ENCODE data around the gene DNAI2. TPM values are rescaled to one million over a fixed set of nuclear protein-coding genes. Genes with fewer than 3 reads are reported as not detected.

The DNAI2 gene
- total and polyA plus RNA-seq, 8 donors: 0.77 to 6.6 (median 4.1) TPM; not detected in 1

DNA sequence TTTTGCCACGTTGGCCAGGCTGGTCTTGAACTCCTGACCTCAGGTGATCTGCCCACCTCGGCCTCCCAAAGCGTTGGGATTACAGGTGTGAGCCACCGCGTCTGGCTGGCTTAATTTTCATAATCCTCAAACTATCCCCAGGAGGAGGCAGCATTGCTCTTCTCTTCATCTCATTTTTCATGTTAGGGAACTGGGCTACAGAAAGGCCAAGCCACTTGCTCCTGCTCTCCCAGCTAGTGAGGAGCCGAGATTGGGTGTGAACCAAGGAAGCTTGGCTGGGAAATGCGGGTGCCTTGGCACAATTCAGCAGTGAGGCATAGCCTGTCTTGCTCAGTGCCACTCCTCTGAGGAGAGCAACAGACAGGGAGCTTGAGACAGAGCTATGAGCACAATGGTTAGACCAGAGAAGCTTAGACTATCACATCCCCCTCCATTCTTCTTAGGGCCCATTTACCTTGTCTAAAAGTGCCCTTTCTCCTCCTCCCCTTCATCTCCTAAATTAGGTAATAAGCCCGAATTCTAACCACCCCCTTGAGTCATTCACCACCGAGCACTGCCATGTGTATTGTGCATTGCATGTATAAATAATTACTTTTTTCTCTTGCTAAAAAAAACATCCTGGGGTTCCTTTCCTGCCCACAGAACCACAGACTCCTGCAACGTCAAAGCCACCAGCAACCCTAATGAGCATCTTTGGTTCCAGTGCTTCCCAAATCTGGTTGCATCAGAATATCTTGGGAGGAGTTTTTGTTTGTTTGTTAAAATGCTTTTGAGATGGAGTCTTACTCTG lies 32.0 kb downstream of the DNAI2 start:
- DNase-seq (no peak), ATAC-seq (no peak)
- intact Hi-C loops (cut with DNase I): loop anchor here in 1 of 2 donors (10.0 kb wide), 1 partner anchor 49 kb away; no protein-coding TSS in a partner anchor
- Histone ChIP-seq H3K4me1 (peaks cover 0 to 3% of the 10 kb centered on the region in 2 donors), H3K27ac (no peak overlapping the region), H3K36me3 (no peaks in the 10 kb centered on the region), H3K9me3 (peaks cover 0 to 15% of the 10 kb centered on the region in 2 donors), H3K27me3 (peaks cover 0 to 32% of the 10 kb centered on the region in 2 donors), H3K4me3 (no peak overlapping the region)
- TF ChIP-seq CTCF (IDR thresholded peaks at IDR 0.05): no peak

DNA sequence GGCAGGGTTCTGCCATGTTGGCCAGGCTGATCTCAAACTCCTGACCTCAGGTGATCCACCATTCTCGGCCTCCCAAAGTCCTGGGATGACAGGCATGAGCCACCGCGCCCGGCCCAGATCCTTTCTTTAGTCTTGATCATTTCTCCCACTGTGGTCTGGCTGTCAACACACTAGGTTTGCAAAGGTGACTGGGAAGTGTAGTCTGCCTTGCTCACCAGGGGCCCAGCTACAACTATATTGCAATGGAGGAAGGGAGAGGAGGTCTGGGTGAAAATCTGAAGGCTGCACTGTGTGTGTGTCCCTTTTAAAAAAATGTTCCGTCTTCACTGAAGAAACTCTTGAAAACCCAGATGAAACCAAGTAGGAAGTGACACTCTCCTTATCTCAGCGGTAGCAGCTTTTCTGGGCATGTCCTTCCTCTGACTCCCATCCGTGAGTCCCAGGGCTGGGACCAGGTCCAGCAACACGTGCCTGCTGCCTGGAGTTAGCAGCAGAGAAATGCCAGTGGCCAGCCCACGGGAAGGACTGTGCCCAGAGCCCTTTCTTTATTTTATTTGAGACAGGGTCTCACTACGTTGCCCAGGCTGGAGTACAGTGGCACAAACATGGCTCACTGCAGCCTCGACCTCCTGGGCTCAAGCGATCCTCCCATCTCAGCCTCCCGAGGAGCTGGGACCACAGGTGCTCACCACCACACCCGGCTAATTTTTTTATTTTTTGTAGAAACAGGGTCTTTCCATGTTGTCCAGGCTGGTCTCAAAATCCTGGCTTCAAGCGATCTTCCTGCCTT lies 34.1 kb downstream of the DNAI2 start:
- peaks cover 0 to 3% of the 10 kb centered on the region in 2 donors for H3K4me1 ChIP-seq
- TF ChIP-seq CTCF (IDR thresholded peaks at IDR 0.05): no peak
- intact Hi-C loops (cut with DNase I): loop anchor here in 1 of 2 donors (10.0 kb wide), 1 partner anchor 47 kb away; no protein-coding TSS in a partner anchor
- no peak for ATAC-seq
- no peak for DNase-seq
- peaks cover 0 to 24% of the 10 kb centered on the region in 2 donors for H3K9me3 ChIP-seq
- peaks cover 0 to 32% of the 10 kb centered on the region in 2 donors for H3K27me3 ChIP-seq
- H3K36me3 ChIP-seq: no peaks in the 10 kb centered on the region
- no peak overlapping the region for H3K27ac ChIP-seq
- no peak overlapping the region for H3K4me3 ChIP-seq

DNA sequence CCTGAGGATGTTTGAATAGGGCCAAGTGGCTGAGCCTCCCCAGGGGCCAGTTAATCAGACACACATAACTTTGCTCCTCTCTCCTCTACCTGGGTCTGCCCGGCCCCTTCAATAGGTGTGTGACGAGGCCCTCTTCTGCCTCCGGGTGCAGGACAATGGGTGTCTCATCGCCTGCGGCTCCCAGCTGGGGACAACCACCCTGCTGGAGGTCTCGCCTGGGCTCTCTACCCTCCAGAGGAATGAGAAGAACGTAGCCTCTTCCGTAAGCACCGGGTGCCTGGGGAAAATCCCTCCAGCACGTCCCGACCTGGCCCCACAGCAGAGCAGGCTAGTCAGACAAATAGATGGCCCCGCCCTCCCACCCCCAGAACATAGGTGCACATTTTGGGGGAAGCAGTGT lies 35.9 kb downstream of the DNAI2 start:
- H3K36me3 ChIP-seq: no peaks in the 10 kb centered on the region
- no peak overlapping the region for H3K4me3 ChIP-seq
- peaks cover 0 to 32% of the 10 kb centered on the region in 2 donors for H3K27me3 ChIP-seq
- peaks cover 0 to 3% of the 10 kb centered on the region in 2 donors for H3K4me1 ChIP-seq
- no peak overlapping the region for H3K27ac ChIP-seq
- TF ChIP-seq CTCF (IDR thresholded peaks at IDR 0.05): no peak
- ATAC-seq: no peak
- intact Hi-C loops (cut with DNase I): loop anchor here in 1 of 2 donors (10.0 kb wide), 1 partner anchor 45 kb away; no protein-coding TSS in a partner anchor
- H3K9me3 ChIP-seq: peaks cover 0 to 21% of the 10 kb centered on the region in 2 donors
- no peak for DNase-seq

GRCh38 chr17:74314877-74315276 lies 40.8 kb downstream of the DNAI2 start:
- intact Hi-C loops (cut with DNase I): no loop called here
- Histone ChIP-seq H3K27me3 (peaks cover 0 to 9% of the 10 kb centered on the region in 2 donors), H3K27ac (no peak overlapping the region), H3K4me1 (no peaks in the 10 kb centered on the region), H3K36me3 (no peaks in the 10 kb centered on the region), H3K9me3 (peaks cover 0 to 9% of the 10 kb centered on the region in 2 donors), H3K4me3 (no peak overlapping the region)
- no peak for DNase-seq
- ATAC-seq: no peak
- no peak for TF ChIP-seq CTCF (IDR thresholded peaks at IDR 0.05)

DNA sequence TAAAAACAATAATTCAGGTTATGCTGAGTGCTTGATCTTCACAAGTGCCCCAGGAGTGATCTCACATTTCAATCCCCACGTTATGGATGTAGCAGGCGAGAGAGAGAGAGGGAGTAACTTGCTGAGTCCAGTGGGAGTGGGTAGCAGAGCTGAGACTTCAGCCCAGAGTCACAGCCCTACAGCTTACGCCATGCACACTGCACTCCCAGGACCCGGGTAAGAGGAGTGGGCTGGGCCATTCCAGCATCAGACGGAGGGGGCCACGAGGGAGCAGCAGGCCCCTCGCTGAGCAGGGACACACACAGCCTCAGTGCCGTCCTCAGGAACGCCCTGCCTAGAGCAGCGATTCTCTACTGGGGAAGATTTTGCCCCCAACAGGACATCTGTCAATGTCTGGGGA lies 42.2 kb downstream of the DNAI2 start:
- intact Hi-C loops (cut with DNase I): no loop called here
- Histone ChIP-seq H3K4me3 (no peak overlapping the region), H3K27ac (no peak overlapping the region), H3K4me1 (no peaks in the 10 kb centered on the region), H3K27me3 (no peaks in the 10 kb centered on the region), H3K9me3 (peaks cover 0 to 9% of the 10 kb centered on the region in 2 donors), H3K36me3 (no peaks in the 10 kb centered on the region)
- DNase-seq (no peak), ATAC-seq (no peak)
- no peak for TF ChIP-seq CTCF (IDR thresholded peaks at IDR 0.05)
